NCI-H82 (cell line): Measurements from ENCODE around the gene SYT7.
A peak's percentile ranks its signal among the peaks of the same experiment; 100 is the strongest.

ENCODE experiments used
- DNase-seq: peaks from one replicate; lab custom pipeline; 2025; lab: John Stamatoyannopoulos, UW

Gene SYT7

GRCh38 chr11:61553373-61554171 lies 27.3 kb downstream of the SYT7 start:
- peak; percentile 84 for DNase-seq

DNA sequence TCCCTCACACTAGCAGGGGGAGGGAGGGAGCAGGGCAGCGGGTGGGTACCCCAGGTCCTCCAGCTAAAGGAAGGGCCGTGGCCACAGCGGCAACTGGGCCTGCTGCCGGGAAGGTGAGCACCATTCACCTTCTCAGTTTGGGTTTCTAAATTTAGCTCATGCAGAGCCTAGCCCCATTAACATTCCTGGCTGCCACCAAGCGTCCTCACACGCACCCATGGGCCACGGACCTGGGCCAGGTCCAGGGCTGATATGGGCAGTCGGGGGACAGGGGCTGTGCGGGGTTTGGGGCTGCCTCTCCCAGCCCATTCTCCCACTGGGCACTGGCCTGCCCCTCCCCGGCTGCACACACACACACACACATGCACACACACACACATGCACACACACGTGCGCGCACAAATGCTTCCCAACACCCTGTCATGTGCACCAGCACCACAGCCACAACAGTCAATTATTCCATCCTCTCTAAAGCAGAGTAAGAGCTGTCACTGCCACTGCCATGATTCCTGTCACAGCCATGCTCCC lies 28.7 kb downstream of the SYT7 start:
- no peak for DNase-seq

DNA sequence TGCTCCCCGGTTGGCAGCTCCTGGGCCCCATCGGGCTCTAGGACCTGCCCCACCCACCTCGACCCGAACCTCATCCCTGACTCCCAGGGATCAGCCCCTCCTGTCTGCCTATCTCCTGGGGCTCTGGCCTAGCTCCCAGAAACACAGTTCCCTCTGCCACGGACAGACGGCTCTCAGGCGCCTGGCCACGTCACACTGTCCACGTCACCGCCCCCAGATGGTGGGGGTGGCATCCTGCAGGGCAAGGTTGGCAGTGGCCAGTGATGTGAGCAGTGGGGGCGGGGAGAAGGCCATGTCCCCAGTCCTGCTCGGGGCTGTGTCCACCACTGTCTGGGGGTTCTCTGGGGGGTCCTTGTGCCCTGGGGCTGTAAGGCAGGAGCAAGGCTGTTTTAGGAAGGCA lies 29.2 kb downstream of the SYT7 start:
- DNase-seq, result no peak

DNA sequence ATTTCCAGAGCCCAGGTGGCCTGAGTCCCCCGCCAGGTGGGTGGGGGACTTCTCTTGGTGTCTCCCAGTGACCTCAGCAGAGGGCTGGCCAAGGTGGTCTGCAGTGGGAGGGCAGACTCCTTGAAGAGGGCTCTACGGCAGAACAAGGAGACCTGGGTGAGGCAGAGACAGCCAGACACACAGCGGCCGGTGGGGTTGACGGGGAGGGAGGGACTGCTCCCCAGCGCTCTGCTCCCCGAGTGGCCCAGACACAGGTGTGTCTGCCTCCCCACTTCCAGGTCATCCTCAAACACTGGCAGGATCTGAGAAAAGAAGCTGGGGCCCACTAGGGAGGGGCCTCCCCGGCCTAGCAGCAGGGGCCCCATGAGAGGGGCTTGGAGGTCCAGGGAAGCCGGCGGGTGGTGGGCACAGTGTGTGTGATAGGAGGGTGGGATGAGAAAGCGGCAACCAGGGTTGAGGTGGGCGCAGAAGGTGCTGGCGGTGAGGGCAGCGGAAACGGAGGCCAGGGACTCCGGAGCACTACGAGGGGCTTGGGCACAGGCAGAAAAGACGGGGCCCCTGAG lies 30.1 kb downstream of the SYT7 start:
- no peak for DNase-seq

- DNase-seq, result no peak
Measured at GRCh38 chr11:61549662-61550568, 31.0 kb downstream of the SYT7 start.

GRCh38 chr11:61549177-61549576 lies 31.7 kb downstream of the SYT7 start:
- DNase-seq, result no peak

DNA sequence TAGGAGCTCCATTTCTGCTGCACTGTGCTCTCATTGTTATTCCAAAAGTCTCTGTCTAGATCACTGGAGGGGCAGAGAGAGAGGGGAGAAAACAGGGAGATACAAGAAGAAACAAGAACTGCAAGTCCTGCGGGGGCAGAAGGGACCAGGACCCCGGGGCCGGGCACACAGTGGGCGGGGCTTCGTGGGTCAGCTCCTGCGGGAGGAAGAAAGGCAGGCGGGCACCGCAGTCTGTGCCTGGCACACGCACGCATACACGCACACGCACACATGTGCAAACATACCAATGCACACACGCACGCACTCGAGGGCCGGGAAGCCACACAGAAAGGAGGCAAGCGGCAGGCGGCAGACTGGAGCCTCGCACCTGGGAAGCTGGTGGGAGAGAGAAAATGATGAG lies 33.6 kb downstream of the SYT7 start:
- no peak for DNase-seq

DNA sequence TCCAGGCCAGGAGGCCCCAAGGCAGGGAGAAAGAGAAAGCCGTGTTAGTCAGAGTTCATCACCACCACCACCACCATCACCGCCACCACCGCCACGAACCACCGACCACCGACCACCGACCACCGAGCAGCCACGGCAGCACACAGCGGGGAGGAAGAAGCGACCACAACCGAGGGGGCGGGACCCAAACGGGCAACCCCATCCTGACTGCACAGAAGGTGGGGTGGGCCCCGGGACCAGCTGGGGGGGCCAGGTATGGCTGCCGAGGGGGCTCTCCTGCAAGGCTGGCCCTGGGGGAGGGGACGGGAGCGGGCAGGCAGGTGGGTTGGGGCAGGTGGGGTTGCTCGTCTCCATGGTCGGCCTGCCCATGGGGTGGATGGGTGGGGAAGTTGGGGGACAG lies 34.2 kb downstream of the SYT7 start:
- no peak for DNase-seq

DNA sequence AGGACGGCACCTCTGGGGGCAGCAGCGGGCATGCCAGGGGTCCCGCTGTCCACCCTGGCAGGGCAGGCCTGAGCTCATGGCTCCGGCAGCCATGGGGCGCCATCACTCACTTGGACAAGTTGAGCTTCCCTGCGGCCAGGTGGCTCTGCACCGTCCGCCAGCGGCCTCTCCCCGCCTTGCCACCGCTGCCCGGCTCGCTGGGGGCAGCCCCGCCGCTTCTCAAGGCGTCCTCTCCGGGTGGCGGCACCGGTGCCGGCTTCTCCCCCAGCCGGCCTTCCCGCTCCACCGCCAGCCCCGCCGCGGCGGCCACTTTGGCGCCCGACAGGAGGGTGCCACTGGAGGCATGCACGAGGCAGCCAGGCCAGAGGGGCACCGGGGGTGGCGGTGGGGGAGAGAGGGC lies 35.0 kb downstream of the SYT7 start:
- DNase-seq, result no peak

GRCh38 chr11:61545341-61545740 lies 35.5 kb downstream of the SYT7 start:
- DNase-seq, result no peak

GRCh38 chr11:61544466-61544865 lies 36.4 kb downstream of the SYT7 start:
- DNase-seq, result no peak

GRCh38 chr11:61543606-61544306 lies 37.1 kb downstream of the SYT7 start:
- DNase-seq, result no peak

GRCh38 chr11:61542705-61543104 lies 38.2 kb downstream of the SYT7 start:
- no peak for DNase-seq

GRCh38 chr11:61542024-61542461 lies 38.8 kb downstream of the SYT7 start:
- peak; percentile 79 for DNase-seq

DNA sequence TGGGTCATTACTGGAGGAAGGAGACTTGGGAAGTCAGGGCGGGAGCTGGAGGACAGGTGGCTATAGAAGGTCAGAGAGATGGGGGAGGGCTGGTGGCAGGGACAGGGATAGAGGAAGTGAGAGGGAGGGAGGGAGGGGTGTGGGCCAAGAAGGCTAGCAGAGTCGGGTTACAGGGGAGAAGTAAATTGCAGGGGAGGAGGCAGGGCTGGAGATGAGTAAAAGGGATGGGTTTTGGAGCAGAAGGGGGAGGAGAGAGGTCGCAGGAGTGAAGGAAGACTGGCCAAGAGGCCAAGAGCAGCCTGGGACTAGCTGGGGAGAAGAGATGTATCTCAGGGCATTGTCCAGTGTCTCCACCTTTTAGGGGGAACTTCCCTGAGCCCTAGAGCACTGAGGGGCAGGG lies 39.3 kb downstream of the SYT7 start:
- DNase-seq, result peak; percentile 65

GRCh38 chr11:61540528-61540927 lies 40.3 kb downstream of the SYT7 start:
- DNase-seq, result no peak

- no peak for DNase-seq
Measured at GRCh38 chr11:61539831-61540357, 41.0 kb downstream of the SYT7 start.

DNA sequence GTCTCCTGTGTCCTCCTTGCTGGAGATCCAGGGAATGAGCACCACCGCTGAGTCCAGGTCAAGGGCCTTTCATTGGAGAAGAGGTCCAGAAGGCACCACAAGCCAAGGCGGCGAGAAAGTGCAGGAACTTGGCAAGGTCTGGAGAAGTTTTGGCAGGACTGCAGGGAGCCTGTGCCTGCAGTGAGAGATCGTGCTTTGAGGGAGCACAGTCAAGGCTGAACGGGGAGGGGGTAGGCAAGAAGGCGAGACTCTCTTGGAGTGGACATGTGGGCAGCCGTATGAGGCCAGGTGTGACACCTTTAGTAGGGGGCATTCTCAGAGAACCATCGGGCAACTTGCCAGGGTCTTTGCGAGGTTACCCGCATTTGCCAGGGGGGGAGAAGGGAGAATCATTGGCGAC lies 41.9 kb downstream of the SYT7 start:
- no peak for DNase-seq

- no peak for DNase-seq
Measured at GRCh38 chr11:61538636-61538961, 42.3 kb downstream of the SYT7 start.

GRCh38 chr11:61537326-61537725 lies 43.5 kb downstream of the SYT7 start:
- no peak for DNase-seq

- no peak for DNase-seq
Measured at GRCh38 chr11:61536676-61537270, 44.1 kb downstream of the SYT7 start.
